Cardiac muscle cell (in vitro differentiated cells and primary cell): ENCODE measurements around the gene MAP4K5. TPM values are rescaled to one million over a fixed set of nuclear protein-coding genes. Genes with fewer than 3 reads are reported as not detected.
A peak's percentile ranks its signal among the peaks of the same experiment; 100 is the strongest.

Source experiments
- DNase-seq, 2 donors: peaks; one replicate each; pipeline versions ENCODE4 v3.0.0 to v3.0.0-alpha.2; 2010 to 2017; ENCODE audit warnings: low read depth in 1 of 2, low spot score in 1 of 2
- H3K27ac ChIP-seq: fragments of 200-600 bp; sonication (generic); 2 replicates; pipeline ENCODE4 v1.5.1; 2016
- H3K27me3 ChIP-seq: fragments of 200-600 bp; sonication (generic); 2 replicates; pipeline ENCODE4 v1.6.0; 2016; ENCODE audit warnings: control low read depth
- H3K36me3 ChIP-seq: fragments of 200-600 bp; sonication (generic); 2 replicates; pipeline ENCODE4 v1.5.1; 2016; ENCODE audit warnings: control low read depth
- H3K4me1 ChIP-seq: fragments of 200-600 bp; sonication (generic); 2 replicates; pipeline ENCODE4 v1.8.1; 2017; ENCODE audit warnings: low read depth, mild to moderate bottlenecking, mixed run types
- H3K4me3 ChIP-seq: fragments of 200-600 bp; sonication (generic); 2 replicates; pipeline ENCODE4 v1.5.1; 2016; ENCODE audit warnings: mild to moderate bottlenecking
- H3K9me3 ChIP-seq: fragments of 200-600 bp; sonication (generic); 2 replicates; pipeline ENCODE4 v1.5.1; 2017; ENCODE audit warnings: low read depth, mild to moderate bottlenecking, control low read depth
- CTCF ChIP-seq: IDR thresholded peaks from 2 replicates; pipeline ENCODE4 v1.5.1; 2012; ENCODE audit warnings: low read depth, mild to moderate bottlenecking, low read length
- polyA plus RNA-seq: library from polyadenylated mRNA; unstranded; fragments of >200 nt; fragmentation: Nextera tagmentation; extraction: Ambion mirVana; gene quantifications from 2 replicates; pipeline ENCODE4 v1.2.1, GENCODE V29; 2016
- total RNA-seq: library from RNA; depleted of rRNA; stranded (reverse); fragments of >200 nt; gene quantifications from 2 replicates; pipeline ENCODE4 v1.2.3, GENCODE V29; 2016

Gene MAP4K5
- total and polyA plus RNA-seq, 2 experiments from 2014 or later = 53.0 to 402 TPM

- Histone ChIP-seq H3K36me3 (peaks cover 59% of the 10 kb centered on the region), H3K27ac (no peak overlapping the region), H3K9me3 (no peaks in the 10 kb centered on the region), H3K27me3 (no peaks in the 10 kb centered on the region), H3K4me3 (no peak overlapping the region), H3K4me1 (no peaks in the 10 kb centered on the region)
- TF ChIP-seq CTCF = no peak
- peak in 1 of 2 donors; percentile 20 for DNase-seq
Measured at GRCh38 chr14:50447461-50447860, 84.9 kb downstream of the MAP4K5 start.

- no peak for TF ChIP-seq CTCF
- Histone ChIP-seq H3K4me3 (no peak overlapping the region), H3K27ac (no peak overlapping the region), H3K9me3 (no peaks in the 10 kb centered on the region), H3K4me1 (no peaks in the 10 kb centered on the region), H3K36me3 (peaks cover 45% of the 10 kb centered on the region), H3K27me3 (no peaks in the 10 kb centered on the region)
- no peak for DNase-seq
Measured at GRCh38 chr14:50434528-50434927, 97.8 kb downstream of the MAP4K5 start.

GRCh38 chr14:50432131-50432530, 100.2 kb downstream of the MAP4K5 start:
- TF ChIP-seq CTCF = no peak
- DNase-seq = no peak
- Histone ChIP-seq H3K4me1 (no peaks in the 10 kb centered on the region), H3K36me3 (peaks cover 33% of the 10 kb centered on the region), H3K27me3 (no peaks in the 10 kb centered on the region), H3K9me3 (no peaks in the 10 kb centered on the region), H3K4me3 (no peak overlapping the region), H3K27ac (no peak overlapping the region)

GRCh38 chr14:50425816-50426215, 106.6 kb downstream of the MAP4K5 start:
- H3K27ac ChIP-seq = no peak overlapping the region
- no peaks in the 10 kb centered on the region for H3K9me3 ChIP-seq
- H3K36me3 ChIP-seq = peaks cover 11% of the 10 kb centered on the region
- DNase-seq = peak in 1 of 2 donors; percentile 79
- no peaks in the 10 kb centered on the region for H3K27me3 ChIP-seq
- peaks cover 2% of the 10 kb centered on the region for H3K4me1 ChIP-seq
- no peak overlapping the region for H3K4me3 ChIP-seq
- no peak for TF ChIP-seq CTCF

- no peaks in the 10 kb centered on the region for H3K27me3 ChIP-seq
- DNase-seq = no peak
- H3K36me3 ChIP-seq = peaks cover 12% of the 10 kb centered on the region
- TF ChIP-seq CTCF = no peak
- H3K4me1 ChIP-seq = peaks cover 5% of the 10 kb centered on the region
- H3K27ac ChIP-seq = no peak overlapping the region
- H3K9me3 ChIP-seq = no peaks in the 10 kb centered on the region
- no peak overlapping the region for H3K4me3 ChIP-seq
Measured at GRCh38 chr14:50425105-50425504, 107.3 kb downstream of the MAP4K5 start.

- H3K27me3 ChIP-seq = no peaks in the 10 kb centered on the region
- no peak for DNase-seq
- H3K27ac ChIP-seq = no peak overlapping the region
- no peaks in the 10 kb centered on the region for H3K9me3 ChIP-seq
- no peak for TF ChIP-seq CTCF
- no peak overlapping the region for H3K4me3 ChIP-seq
- H3K4me1 ChIP-seq = peaks cover 5% of the 10 kb centered on the region
- H3K36me3 ChIP-seq = peaks cover 15% of the 10 kb centered on the region
Measured at GRCh38 chr14:50423529-50423928, 108.8 kb downstream of the MAP4K5 start.
